NCI-H526 (cell line): ENCODE measurements around the gene SYPL2.

Experiments
- DNase-seq, 2 experiments: peaks; one replicate each; lab custom pipeline; 2025; lab: John Stamatoyannopoulos, UW

Gene SYPL2

DNA sequence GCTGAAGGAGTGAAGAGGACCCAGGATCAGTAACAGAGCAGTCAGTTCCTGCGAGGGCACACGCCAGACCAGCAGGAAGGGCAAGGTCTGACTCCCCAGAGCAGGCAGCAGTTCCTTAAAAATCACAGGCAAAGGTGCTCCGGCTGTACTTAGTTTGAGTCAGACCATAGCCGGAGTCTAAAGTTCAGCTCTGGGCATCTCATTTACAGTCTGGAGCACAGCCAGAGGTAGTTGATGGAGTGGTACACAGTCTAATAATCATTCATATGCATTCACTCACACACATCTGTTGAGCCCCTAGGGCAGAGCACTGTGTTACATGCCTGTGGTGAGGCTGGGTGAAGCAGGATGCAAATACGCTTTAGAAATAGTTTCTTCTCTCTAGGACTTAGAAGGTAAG is 50.5 kb downstream of the SYPL2 start:
- peak; percentile 70 to 71 for DNase-seq

DNA sequence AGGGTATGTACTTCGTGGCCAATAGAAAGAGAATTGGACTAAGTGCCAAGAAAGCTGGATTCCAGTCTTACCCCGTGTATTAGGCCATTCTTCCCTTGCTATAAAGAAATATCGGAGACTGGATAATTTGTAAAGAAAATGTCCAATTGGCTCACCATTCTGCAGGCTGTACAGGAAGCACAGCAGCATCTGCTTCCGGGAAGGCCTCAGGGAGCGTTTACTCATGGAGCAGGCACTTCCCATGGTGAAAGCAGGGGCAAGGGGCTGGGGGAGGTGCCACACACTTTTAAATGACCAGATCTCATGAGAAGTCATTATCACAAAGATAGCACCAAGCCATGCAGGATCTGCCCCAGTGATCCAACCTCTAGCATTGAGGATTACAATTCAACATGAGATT is 51.0 kb downstream of the SYPL2 start:
- DNase-seq: no peak

DNA sequence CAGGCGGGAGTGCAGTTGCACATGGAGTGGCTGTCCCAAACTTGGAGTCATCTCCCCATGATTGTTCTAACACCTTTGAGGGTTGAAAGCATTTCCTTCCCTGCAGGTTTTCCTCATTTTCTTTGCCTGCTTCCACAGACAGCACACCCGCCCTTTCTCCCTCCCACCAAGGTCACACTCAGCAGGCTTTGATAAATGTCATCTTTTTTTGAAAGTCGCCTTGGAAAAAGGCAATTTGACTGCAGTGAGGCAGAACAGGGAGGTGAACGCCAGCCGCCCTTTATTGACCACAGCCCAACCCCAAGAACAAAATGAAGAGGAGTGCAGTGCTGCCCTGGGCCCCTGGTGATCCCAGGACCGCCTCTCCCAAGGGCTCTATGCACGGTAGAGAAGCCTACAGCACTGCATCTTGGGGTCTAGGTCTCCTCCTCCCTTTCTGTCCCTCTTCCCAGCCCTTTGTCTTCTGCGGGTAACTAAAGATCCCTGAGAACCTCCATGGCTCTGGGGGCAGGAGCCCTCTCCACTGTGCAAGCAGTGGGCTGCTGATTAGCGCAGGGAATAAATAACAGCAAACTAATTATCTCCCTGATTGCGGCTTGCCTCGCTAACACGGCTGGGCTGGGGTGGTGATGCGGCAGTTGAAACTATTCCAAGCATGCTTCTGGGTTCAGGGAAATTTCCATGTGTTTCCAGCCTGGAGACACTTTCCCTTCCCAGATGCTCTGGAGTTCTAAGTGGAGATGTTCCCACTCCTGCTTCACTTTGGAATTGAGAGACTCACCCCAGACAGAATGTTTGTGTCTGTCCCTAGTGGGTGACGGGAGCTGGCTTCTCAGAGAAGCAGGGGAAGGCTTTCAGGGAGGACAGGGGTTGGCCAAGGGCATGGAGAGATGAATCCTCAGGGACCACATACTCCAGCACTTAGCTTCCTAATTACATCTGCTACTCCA is 54.9 kb downstream of the SYPL2 start:
- DNase-seq: no peak

DNA sequence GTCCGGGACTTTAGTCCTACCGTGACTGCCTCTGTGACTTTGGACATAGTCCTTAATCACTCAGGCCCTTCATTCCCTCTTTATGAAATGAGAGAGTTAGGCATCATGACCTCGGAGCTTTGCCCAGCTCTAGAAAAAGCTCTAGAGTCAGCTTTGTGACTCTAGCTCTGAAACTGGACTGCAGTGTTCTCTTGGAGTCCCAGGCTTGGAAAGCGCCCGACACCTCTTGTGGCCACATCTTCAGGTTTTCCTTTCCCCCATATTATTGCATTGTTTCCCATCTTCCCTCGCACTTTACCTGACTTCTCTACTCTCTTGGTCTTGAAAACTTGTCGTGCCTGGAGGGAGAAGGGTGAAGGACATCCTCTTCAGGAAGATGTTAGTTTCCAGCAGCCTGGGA is 55.7 kb downstream of the SYPL2 start:
- DNase-seq: no peak

DNA sequence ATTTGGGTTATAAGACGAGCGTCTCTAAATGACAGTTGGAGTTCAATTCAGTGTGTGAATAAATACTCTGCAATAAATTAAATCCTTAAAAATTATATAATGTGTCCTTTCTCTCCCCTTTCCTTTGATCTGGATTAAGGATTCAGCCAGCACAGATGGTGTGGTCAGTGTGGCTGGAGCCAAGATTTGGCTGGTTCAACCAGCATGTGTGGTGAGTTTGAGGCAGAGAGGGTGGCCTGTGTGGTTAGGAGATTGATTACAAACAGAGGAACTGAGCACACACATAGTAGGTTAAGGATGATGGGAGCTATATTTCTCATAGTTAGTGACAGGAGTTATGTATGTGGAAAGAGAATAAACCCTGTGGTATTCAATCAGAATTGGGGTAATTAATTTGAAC is 57.4 kb downstream of the SYPL2 start:
- DNase-seq: no peak

DNA sequence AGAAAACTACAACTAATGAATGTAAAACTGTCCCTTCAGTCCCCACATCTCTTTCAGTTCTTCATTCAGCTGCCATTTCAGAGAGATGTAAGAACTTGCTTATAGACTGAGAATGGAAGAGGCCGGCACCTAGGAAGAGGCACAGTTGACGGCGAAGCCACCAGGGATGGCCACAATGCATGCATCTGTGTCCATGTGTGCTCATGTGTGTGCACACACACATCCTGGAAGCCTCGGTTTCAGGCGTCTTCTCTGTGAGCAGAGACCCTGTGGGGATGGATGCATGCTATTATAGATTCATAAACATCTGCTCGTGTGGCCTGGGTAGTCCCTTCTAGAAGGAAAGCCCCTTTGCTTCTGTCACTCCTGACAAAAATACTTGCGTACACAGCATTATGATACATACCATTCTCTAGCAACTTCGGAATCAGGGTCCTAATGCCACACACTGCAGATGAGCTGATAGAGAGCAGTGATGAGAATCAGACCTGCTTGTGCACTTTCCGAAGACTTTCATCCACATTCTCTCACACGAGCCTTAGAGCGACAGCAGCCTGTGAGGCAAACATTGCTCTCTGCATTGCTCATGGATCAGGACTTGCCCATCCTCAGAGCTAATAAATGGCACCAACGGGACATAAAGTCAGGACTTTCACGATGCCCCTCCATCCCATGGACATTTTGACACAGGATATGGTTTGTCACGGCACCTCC is 60.9 kb downstream of the SYPL2 start:
- DNase-seq: no peak

DNA sequence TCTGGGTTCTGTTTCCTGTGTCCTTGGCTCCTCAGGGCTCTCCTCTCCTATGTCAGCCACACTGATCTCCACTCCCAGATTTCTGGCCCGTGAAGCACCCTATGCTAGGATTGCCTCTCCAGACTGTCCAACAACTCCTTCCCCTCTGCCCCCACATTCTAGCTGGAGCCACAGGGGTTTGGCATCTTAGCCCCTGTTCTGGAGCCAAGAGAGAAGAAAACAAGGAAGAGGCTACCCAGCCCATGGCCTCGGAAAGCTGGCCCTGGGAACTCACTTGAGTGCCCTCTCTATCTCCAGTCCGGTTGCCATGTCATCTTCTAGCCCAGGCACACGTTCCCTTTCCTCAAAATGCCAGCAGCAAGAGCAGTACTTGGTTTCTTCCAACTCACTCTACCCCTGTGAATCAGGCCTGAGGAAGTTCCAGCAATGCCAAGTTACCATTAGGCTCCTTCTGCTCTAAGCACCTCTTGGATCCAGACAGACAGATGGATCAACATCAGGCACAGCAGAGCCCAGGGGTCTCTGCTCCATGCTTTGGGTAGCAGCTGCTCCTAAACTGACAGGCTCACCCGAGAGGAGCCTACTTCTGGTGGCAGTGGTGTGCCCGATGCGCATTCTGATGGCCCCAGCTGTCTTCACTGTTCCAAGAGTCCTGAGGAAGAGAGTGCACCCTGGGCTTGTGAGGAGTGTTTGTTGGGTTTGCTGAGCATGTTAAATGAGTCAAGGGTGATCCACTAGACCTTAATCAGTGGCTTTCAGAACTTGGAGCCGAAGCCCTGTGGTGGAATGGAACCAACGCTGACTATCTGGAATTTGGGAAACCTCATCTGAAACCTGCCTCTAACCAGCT is 61.7 kb downstream of the SYPL2 start:
- DNase-seq: no peak

DNA sequence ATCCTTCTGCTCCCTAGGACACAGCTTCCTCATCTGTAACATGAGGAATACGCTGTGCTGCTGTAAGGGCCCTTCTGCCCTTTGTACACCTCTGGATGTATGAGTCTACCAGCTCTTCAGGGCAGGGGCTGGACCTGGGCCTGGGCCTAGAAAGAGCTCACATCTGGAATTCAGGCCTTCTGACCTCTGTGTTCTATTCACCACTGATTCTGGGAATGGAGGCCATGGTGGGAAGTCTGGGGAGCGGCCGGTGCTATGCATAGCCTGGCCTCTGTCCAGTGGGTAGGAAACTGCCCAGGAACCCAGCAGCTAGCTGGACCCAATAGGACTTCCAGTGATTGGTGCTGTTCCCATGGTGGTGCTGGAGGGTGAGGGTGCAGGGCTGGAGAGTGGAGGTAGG is 62.4 kb downstream of the SYPL2 start:
- no peak for DNase-seq

DNA sequence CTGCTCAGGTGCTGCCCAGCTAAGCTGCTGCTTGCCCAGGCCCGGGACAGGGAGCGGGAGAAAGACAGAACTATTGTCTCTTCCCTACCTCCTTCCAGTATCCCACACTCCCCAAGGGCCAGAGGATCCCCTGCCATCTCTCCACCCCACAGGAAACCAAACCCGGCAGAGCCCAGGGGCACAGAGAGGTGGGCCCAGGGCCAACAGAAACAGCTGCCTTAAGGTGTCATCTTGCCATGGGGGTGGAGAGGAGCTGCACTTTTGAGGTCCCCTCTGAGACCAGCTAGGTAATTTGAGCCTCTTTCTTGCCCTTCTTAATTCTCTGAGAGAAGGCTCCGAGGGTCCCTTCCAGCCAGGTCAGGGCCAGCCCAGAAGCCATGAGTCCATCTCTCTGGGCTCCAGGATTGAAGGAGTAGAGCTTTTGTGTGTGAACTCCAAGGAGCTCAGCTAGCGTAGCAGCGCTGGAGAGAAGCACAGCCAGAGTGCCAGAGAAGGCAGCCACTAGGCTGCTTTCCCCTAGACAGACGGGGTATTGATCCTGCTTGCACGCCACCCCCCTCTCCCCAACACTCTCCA is 63.6 kb downstream of the SYPL2 start:
- no peak for DNase-seq

DNA sequence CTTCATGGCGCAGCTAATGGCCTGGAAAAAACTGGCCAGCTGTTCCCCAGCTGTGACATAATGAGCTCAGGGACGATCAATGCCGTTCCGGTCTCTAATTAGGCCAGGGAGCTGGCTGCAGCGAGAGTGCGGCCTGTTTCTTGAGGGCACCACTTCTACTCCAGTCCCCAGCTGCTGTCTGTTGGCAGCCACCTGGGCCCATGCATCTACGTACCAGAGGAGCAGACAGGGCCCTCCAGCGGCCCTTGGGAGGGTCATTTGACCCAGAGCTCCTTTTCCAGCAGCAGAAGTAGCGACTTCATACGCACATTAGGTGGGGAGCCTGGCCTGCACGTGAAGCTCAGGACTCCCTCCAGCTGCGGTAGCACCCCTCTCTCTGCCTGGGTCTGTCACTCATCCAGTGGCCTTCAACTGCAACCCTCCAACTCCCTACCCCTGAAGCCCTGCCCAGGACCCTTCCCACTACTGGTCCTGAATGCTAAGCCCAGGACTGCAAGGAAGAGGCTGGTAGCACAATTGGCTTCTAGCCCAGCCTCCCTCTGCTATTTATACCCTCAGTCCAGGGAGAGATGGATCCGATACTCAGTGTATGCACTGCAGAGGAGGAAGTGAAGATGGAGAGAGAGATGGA is 64.2 kb downstream of the SYPL2 start:
- DNase-seq: no peak

DNA sequence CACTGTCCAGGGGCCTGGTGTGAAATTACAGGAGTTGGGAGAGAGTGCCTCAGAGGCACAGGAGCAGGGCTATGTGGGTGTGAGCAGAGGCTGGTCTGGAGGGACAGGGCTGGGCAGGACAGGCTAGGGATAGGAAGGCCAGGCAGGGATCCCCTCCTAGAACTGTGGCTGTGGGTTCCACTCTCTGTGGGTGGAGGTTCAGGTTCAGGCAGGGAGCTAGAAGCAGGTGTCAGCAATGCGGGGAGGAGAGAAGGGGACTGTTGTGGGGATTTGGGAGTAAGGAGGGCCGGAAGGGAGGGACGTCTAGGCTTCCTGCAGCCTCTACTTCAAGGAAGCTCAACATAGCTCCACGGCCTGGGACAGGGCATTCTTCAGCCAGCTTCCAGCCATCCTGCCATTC is 65.0 kb downstream of the SYPL2 start:
- DNase-seq: no peak
